ENCODE results near the gene ANKH. TPM values are rescaled to one million over a fixed set of nuclear protein-coding genes. Genes with fewer than 3 reads are reported as not detected.
"Not testable (repeated sequence)": the region's sequence is repeated elsewhere in the genome, so short reads cannot be mapped to it uniquely, and the experiment has no call there.

ANKH gene
- total and polyA plus RNA-seq, 4 donors, result 10.8 to 46.7 (median 17.2) TPM

DNA sequence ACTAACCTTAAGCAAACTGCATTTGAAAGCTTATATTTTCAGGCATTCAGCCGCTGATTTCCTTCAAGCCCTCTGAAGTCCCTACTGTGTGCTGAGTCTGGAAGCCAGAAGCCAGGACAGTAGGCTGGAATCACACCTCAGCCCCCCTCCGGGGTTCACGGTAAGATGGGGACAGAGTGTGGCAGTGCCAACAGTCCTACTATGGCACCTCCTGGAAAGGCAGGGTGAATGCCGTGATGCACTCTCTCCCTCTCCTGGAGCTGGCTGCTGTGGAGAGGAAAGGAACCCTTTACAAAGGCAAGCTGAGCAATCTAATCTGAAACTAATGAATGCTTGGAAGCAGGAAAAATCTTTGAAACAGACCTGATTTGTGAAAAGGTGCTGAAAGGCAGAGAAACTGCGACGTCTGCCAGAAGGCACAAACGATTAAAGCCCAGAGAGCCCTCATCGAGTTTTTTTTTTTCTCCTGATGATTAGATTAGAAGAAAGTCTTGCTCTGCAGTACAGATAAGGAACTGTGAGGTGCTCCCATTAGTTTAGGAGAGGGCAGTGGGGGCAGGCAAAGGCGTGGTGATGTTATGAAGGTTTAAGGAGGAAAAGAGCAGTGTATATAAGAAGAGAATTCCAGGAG lies 21.0 kb downstream of the ANKH start:
- Histone ChIP-seq H3K27me3 (ENCODE audit: control insufficient read depth in 3 of 3, insufficient read depth in 3 of 3, low read length in 2 of 3) (no peaks in the 10 kb centered on the region), H3K4me3 (no peak overlapping the region), H3K27ac (ENCODE audit: low read depth in 1 of 2, low read length in 1 of 2) (no peak overlapping the region), H3K4me1 (ENCODE audit: control insufficient read depth in 5 of 5, insufficient read depth in 5 of 5, low read length in 5 of 5) (peaks cover 0 to 10% (median 4%) of the 10 kb centered on the region in 5 donors), H3K36me3 (ENCODE audit: control insufficient read depth in 4 of 4, insufficient read depth in 4 of 4, low read length in 4 of 4) (peaks cover 0 to 4% (median 0%) of the 10 kb centered on the region in 4 donors), H3K9me3 (ENCODE audit: control insufficient read depth in 4 of 4, insufficient read depth in 3 of 4, low read length in 3 of 4) (no peaks in the 10 kb centered on the region), H3K9ac (ENCODE audit: insufficient read depth in 1 of 2, low read length in 2 of 2) (no peak overlapping the region)
- TF ChIP-seq, protein P1, sequence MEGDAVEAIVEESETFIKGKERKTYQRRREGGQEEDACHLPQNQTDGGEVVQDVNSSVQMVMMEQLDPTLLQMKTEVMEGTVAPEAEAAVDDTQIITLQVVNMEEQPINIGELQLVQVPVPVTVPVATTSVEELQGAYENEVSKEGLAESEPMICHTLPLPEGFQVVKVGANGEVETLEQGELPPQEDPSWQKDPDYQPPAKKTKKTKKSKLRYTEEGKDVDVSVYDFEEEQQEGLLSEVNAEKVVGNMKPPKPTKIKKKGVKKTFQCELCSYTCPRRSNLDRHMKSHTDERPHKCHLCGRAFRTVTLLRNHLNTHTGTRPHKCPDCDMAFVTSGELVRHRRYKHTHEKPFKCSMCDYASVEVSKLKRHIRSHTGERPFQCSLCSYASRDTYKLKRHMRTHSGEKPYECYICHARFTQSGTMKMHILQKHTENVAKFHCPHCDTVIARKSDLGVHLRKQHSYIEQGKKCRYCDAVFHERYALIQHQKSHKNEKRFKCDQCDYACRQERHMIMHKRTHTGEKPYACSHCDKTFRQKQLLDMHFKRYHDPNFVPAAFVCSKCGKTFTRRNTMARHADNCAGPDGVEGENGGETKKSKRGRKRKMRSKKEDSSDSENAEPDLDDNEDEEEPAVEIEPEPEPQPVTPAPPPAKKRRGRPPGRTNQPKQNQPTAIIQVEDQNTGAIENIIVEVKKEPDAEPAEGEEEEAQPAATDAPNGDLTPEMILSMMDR (IDR thresholded peaks at IDR 0.05; ENCODE audit: control extremely low read depth, extremely low read depth), result no peak
- 73 to 80% methylated on average over 9 of the region's 9 CpGs for WGBS, 2 donors
- DNase-seq (peak in 2 of 3 donors; percentile 14 to 35), ATAC-seq (ENCODE audit: insufficient read depth, low FRiP score) (no peak)

DNA sequence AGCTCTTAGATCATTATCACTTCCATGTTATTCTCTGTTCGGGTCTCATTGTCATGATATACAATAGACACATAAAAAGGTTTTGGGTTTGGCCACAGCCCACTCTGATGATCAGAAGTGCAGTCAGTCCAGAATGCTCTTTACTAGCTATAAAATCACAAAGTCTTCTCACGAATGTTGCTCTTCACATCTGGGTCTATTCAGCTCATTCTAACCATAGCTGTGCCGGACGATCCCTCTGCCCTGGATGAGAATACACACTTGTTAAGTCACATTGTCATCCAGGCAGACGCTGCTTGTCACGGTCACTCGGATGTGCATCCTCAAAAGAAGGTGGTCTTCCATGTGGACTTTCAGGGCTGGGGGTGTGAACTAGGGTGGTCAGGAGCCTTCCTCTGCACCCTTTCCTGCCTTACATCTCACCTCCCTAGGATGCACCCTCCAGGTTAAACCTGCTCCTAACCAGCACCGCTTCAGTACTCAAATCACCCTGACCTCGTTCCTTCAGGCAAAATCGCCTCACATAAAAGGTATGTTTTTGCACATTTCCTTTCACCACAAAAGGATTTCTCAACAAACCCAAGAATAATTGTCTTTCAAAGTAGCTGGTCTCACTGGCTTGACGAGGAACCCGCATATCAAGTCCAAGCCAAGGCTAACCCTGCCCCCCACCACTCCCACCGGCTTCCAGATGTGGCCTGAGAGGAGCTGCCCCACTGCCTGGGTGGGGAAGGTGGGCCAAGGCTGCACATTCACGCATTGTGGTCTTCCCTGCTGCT lies 21.9 kb downstream of the ANKH start:
- H3K27me3 ChIP-seq (ENCODE audit: control insufficient read depth in 3 of 3, insufficient read depth in 3 of 3, low read length in 2 of 3), result no peaks in the 10 kb centered on the region
- no peaks in the 10 kb centered on the region for H3K9me3 ChIP-seq (ENCODE audit: control insufficient read depth in 4 of 4, insufficient read depth in 3 of 4, low read length in 3 of 4)
- TF ChIP-seq, protein P1 (IDR thresholded peaks at IDR 0.05; ENCODE audit: control extremely low read depth, extremely low read depth), result no peak
- H3K36me3 ChIP-seq (ENCODE audit: control insufficient read depth in 4 of 4, insufficient read depth in 4 of 4, low read length in 4 of 4), result peaks cover 0 to 4% (median 0%) of the 10 kb centered on the region in 4 donors
- ATAC-seq (ENCODE audit: insufficient read depth, low FRiP score) (no peak), DNase-seq (no peak)
- no peak overlapping the region for H3K27ac ChIP-seq (ENCODE audit: low read depth in 1 of 2, low read length in 1 of 2)
- H3K4me3 ChIP-seq, result no peak overlapping the region
- WGBS, 2 donors, result 85 to 89% methylated on average over 14 of the region's 14 CpGs
- peaks cover 0 to 7% (median 3%) of the 10 kb centered on the region in 5 donors for H3K4me1 ChIP-seq (ENCODE audit: control insufficient read depth in 5 of 5, insufficient read depth in 5 of 5, low read length in 5 of 5)
- no peak overlapping the region for H3K9ac ChIP-seq (ENCODE audit: insufficient read depth in 1 of 2, low read length in 2 of 2)

DNA sequence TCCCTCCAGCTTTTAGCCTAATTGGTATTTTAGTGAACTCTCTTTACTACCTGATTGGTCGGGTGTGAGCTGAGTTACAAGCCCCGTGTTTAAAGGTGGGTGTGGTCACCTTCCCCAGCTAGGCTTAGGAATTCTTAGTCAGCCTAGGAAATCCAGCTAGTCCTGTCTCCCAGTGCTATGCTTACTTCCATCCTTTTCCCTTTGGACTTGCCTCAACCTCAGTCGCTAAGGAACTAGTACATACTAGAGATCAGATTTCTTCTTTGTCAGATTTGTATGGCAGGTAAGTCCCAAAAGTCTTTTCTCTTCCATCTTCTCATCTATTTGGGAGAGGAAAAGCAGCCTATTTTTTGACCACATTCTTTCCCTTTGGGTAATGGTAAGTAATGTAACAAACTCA lies 22.6 kb downstream of the ANKH start:
- not testable (repeated sequence) for H3K27ac ChIP-seq (ENCODE audit: low read depth in 1 of 2, low read length in 1 of 2); DNase-seq; ATAC-seq (ENCODE audit: insufficient read depth, low FRiP score); H3K4me1 ChIP-seq (ENCODE audit: control insufficient read depth in 5 of 5, insufficient read depth in 5 of 5, low read length in 5 of 5); H3K9me3 ChIP-seq (ENCODE audit: control insufficient read depth in 4 of 4, insufficient read depth in 3 of 4, low read length in 3 of 4); H3K4me3 ChIP-seq; H3K36me3 ChIP-seq (ENCODE audit: control insufficient read depth in 4 of 4, insufficient read depth in 4 of 4, low read length in 4 of 4); H3K27me3 ChIP-seq (ENCODE audit: control insufficient read depth in 3 of 3, insufficient read depth in 3 of 3, low read length in 2 of 3); H3K9ac ChIP-seq (ENCODE audit: insufficient read depth in 1 of 2, low read length in 2 of 2)
- 73 to 88% methylated on average over 3 of the region's 3 CpGs for WGBS, 2 donors

DNA sequence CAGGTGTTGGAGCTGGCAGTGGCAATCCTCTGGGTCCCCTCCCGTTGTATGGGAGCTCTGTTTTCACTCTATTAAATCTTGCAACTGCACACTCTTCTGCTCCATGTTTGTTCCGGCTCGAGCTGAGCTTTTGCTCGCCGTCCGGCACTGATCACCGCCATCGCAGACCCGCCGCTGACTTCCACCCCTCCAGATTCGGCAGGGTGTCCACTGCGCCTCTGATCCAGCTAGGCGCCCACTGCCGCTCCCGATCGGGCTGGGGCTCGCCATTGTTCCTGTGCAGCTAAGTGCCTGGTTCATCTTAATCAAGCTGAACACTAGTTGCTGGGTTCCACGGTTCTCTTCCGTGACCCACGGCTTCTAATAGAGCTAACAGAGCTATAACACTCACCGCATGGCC lies 23.2 kb downstream of the ANKH start:
- H3K4me3 ChIP-seq, result no peak overlapping the region
- H3K9me3 ChIP-seq (ENCODE audit: control insufficient read depth in 4 of 4, insufficient read depth in 3 of 4, low read length in 3 of 4), result no peaks in the 10 kb centered on the region
- DNase-seq (no peak), ATAC-seq (ENCODE audit: insufficient read depth, low FRiP score) (no peak)
- TF ChIP-seq, protein P1 (IDR thresholded peaks at IDR 0.05; ENCODE audit: control extremely low read depth, extremely low read depth), result no peak
- no peak overlapping the region for H3K27ac ChIP-seq (ENCODE audit: low read depth in 1 of 2, low read length in 1 of 2)
- peaks cover 0 to 7% (median 0%) of the 10 kb centered on the region in 5 donors for H3K4me1 ChIP-seq (ENCODE audit: control insufficient read depth in 5 of 5, insufficient read depth in 5 of 5, low read length in 5 of 5)
- H3K27me3 ChIP-seq (ENCODE audit: control insufficient read depth in 3 of 3, insufficient read depth in 3 of 3, low read length in 2 of 3), result no peaks in the 10 kb centered on the region
- 98 to 99% methylated on average over 21 of the region's 21 CpGs for WGBS, 2 donors
- peaks cover 0 to 5% (median 0%) of the 10 kb centered on the region in 4 donors for H3K36me3 ChIP-seq (ENCODE audit: control insufficient read depth in 4 of 4, insufficient read depth in 4 of 4, low read length in 4 of 4)
- H3K9ac ChIP-seq (ENCODE audit: insufficient read depth in 1 of 2, low read length in 2 of 2), result no peak overlapping the region
